Bone marrow (tissue), 2 donors: ENCODE measurements around the gene TRPM5.
A peak's percentile ranks its signal among the peaks of the same experiment; 100 is the strongest.

Experiments
- DNase-seq, 2 donors: peaks; one replicate each; lab custom pipeline; 2025; lab: John Stamatoyannopoulos, UW

TRPM5 gene

DNA sequence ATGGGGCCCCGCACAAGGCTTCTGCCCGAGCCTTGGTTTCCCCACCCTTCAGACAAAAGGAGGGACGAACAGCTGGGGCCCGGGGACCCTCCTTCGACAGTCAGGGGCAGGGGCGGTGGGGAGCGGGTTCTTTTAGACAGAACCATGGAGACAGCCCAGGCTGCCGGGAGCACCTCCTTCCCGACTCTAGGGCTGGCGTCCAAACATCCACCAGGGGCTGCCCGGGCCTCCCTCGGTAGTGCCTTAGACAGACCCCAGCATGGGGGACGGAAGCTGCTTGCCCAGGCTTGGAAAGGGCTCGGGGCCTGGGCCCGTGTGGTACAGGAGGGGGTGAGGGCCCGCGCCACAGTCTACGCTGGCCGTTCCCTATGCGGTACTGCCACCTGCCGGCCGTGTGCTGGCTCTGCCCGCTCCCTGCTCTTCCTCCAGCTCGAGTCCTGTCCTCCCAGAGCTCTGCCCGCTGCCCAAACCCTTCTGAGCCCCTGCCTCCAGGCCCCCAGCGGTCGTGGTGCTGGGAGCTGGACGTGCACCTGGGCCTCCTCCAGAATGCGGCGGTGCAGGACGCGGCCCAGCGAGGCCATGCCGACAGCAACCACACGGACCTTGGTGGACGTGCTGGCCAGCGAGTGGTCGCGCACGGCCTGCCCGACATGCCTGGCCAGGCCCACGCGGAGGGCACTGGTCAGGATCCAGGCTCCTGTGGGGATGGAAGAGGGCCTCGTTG, 23.6 kb downstream of the TRPM5 start:
- DNase-seq: peak; percentile 40 to 46

DNA sequence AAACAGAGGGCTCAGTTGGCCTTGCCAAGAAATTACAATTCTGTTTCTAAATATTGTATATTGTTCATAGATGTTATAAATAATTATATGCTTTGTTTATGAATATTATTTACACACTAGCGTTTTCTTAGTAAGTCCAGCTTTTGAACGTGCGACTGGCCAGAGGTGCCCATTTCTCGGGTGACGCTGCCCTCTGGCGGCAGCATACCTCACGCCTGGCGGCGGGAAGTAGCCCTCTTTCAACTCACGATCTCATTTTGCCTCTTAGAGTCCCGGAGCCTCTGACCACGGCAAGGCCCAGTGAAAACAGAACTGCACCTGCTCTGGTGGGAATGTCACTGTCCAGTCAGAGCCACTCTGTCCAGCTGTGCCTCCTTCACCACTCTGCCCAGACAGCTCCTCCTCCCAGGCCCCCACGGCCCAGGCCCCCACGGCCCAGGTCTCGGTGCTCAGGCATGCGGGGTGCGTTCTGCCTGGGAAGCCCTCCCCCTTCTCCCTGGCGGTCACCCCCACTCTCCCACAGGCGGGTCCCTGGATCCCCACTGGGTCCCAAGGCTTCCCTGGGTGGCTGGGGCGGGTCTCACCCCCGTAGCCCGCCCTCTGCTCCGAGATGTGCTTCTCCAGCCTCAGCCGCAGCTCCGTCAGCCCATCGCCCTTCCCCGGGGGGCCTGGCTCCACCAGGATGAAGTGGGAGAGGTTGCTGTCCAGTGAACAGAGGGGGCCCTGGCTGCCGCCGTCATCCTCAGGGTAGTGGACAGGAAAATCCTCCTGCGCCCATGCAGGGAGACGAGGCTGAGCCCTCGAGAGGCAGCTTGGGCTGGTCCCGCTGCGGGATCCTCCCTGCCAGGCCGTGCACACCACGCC, 24.4 kb downstream of the TRPM5 start:
- DNase-seq: peak; percentile 21 to 23

GRCh38 chr11:2418693-2419360, 25.5 kb downstream of the TRPM5 start:
- DNase-seq: no peak

DNA sequence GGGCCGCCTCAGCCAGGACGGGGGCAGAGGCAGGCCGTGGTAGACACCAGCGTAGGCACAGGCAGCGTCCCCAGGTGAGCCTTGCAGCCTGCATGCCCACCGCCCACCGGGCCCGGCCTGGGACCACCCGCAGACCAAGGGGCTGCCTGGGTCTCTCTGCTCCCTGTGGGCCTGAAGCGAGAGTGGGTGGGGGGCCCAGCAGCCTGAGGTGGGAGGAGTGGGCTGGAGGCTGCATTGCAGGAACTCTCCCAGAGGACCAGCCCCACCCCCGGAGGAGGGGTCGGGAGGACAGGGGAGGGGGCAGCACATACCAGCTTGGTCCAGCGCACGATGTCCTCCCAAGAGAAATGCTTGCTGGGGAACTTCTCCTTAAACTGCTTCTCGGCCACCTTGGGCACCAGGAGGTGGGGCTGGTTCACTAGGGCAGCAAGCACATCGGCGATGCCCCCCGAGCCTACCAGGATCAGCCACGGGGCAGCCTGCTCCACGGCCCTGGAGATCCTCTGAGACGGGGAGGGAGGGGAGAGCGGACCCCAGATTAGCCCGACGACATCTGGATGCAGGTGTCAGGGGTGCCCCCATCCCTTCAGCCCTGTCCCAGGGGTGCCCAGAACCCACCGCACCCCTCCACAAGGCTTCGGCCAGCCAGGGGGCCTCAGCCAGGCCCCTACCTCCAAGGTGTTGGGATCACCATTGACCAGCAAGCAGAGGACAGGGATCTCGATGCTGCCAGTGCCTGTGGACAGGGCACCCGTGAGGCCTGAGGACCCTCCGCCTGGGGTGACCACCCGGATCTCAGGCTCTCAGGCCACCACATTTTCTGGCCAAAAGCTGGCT, 26.2 kb downstream of the TRPM5 start:
- DNase-seq: no peak

DNA sequence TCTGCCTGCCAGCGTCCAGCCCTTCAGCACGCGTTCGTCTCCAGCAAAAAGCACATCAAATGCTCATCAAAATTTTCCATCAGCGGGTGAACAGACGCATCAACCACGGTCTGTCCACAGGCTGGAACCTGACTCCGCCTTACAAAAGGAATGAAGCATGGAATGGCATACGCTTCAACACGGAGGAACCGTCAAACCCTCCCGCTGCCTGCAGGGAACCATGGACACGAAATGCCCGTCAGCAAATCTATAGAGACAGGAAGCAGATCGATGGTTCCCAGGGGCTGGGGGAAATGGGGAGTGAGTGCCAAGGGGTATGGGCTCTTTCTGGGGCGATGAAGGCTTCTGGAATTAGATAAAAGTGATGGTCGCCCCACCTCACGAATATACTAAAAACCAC, 27.5 kb downstream of the TRPM5 start:
- no peak for DNase-seq

GRCh38 chr11:2415601-2416380, 28.5 kb downstream of the TRPM5 start:
- no peak for DNase-seq

- DNase-seq: no peak
These were observed 29.1 kb downstream of the TRPM5 start for GRCh38 chr11:2415171-2415570.

DNA sequence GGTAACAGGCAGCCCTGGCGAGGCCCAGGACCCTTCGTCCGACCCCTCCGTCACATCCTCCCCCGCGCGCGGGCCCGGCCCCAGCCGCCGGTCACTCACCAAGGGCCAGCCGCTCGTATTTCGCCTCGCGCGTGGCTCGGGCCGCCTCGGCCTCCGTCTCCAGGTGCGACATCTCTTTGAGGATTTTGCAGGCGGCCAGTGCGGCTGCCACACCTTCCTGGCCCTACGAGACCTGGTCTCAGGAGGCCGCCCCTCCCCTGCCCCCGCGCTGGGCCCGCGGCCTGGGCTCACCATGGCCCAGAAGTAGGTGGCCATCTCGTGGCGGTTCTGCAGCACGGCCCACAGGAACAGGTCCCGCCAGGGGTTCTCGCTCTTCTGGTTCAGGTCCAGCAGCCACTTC, 29.7 kb downstream of the TRPM5 start:
- no peak for DNase-seq

DNA sequence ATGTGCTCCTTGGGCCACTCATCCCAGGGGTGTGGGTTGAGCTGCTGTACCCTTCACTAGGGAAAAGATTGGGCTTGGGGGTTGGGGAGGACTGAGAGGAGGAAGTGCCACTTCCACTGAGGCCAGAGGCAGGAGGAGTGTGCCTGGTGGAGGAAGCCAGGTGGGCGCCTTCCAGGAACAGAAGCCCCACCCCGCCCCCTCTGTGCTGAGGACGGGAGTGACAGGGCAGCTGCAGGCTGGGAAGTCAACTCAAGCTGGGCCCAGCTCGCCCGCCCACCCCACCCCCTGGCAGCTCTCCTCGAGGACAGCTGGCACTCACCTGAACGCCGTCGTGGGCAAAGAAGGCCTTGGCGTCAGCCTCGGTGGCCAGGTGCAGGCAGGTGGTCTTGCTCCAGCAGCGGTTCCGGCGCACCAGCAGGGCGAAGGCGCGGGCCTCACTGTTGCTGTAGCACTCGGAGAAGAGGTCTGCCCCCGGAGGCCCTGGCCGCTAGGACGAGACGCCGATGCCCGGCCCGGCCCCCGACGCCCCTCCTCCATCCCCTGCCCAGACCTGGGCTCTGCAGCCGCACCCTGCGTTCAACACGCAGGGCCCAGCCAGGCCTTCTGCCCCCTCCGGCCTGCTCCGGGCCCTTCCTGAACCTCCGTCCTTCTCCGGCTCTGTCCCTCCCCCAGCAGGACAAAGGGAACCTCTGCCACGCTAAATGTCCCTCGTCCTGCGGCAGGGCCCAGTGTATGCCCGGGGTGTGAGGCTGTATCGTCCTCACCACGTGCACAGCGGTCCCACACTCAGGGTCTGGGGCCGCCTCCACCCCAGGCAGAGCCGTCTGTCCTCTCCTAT, 30.4 kb downstream of the TRPM5 start:
- no peak for DNase-seq

DNA sequence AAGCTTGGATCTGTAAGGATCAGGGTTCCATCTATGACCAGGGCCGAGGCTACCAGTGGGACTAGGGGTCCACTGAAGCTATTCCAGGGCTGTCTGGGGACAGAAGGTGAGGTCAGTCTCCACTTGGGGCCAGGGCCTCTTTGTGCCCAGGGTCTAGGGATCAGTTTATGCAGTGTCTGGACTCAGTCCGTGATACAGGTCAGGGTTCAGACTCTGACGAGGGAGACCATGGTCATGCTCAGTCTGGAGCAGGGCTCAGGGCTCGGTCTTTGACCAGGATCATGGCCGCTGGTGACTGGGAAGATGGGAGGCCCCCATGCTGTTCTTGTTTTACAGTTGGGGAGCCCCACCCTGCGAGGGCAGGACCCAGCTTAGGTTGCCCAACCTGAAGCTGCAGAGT, 32.0 kb downstream of the TRPM5 start:
- no peak for DNase-seq

DNA sequence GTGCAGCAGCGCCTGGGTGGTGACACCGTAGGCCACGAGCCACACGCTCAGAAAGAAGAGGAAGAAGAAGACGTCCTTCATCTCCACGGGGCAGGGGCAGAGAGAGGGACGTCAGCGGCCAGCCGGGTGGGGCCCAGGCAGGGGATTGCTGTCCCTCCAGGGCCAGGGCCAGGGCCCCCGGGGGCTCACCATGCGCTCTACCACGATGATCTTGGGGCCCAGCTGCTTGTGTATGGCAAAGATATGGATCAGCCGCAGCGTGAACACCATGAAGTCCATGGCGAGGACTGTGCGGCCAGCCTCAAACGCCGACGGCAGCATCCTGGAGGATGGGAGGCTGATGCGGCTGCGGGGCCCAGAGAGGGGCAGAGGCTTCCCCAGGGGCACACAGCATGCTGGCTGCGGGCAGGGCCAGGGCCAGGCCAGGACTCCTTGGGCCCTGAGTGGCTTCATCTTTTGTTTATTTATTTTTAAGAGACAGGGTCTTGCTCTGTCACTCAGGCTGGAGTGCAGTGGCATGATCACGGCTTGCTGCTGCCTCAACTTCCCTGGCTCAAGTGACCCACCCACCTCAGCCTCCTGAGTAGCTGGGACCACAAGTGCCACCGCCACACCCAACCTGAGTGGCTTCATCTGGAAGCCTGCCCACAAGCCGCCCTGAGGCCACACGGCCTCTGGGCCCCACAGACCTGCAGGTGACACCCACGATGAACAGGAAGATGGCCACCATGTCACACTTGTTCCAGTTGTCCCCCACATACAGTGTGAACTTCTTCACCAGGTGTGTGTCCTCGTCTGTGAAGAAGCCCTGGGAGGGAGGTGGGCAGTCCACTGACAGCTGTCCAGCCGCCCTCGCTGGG, 32.6 kb downstream of the TRPM5 start:
- no peak for DNase-seq

- DNase-seq: no peak
These were observed 33.7 kb downstream of the TRPM5 start for GRCh38 chr11:2410616-2411015.

GRCh38 chr11:2409611-2410468, 34.5 kb downstream of the TRPM5 start:
- no peak for DNase-seq

- DNase-seq: no peak
These were observed 35.2 kb downstream of the TRPM5 start for GRCh38 chr11:2409126-2409525.

GRCh38 chr11:2408671-2409070, 35.6 kb downstream of the TRPM5 start:
- DNase-seq: no peak

DNA sequence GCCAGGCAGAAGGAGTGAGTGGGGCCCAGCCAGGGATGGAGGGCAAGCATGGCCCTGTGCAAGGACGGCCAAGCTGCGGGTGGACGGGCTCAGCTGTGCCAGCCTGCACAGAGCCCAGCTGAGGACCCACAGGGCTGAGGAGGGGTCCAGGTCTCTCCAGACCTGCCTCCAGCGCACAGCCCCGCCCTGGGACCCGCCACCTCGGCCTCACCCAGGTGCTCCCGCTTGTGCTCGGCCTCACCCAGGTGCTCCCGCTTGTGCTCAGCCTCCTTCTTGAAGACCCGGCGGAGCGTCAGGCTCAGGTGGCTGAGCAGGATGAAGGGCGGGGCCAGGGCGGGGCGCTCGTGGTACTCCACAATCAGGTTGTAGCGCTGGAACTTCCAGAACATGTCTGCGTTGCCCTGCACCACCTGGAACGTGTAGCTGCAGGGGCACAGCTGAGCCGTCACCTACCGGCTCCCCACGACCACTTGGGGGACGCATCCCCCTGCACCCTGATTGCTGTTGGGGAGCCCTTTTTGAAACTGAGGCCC, 37.4 kb downstream of the TRPM5 start:
- no peak for DNase-seq

DNA sequence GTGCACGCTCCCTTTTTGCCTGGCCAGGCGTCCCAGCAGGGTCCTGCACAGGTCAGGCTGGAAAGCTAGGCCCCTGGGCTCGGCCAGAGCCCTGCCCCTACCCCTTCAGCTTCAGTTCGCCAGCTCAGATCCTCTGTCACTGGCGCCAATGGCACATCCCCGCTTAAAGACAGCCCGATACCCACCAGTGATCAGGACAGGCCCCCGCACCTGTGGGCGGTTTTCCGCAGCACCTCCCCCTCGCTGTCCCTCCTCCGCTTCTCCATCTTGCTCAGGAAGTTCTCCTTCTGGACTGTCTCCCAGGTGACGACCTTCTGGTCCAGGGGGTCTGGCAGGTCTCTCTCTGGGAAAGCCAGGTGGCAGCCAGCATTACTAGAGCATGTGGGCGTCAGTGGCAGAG, 37.9 kb downstream of the TRPM5 start:
- no peak for DNase-seq

DNA sequence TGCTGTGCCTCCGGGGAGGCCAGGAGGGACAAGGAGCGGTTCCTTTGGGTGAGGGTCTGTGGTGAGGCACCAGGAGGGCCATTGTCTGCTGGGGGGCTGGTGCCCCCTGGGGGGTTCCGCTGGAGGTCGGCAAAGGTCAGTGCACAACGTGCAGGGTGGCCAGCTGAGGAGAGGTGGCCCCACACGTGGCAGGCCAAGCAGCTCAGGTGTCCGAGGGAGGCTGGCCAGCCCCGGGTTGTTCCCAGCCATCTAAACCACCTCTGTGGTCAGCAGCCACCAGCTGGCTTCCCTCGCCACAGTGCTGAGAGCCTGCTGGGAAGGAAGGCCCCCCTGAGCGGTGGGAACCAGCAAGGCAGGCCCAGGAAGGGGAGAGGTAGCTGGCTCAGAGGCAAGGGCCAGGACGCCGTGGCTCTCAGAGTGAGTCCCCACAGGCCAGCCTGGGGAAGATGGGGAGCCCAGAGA, 39.5 kb downstream of the TRPM5 start:
- no peak for DNase-seq
